Sigmoid colon (tissue), 4 donors: ENCODE data around the gene ODAD2.

Experiments
- EP300 ChIP-seq, 4 donors: sonication (generic); formaldehyde crosslinking; IDR thresholded peaks; one replicate each; pipeline ENCODE4 v1.6.1; 2017; ENCODE audit warnings: antibody characterized with exemption in 4 of 4
- POLR2A ChIP-seq, 2 donors: fragments of 450-650 bp; IDR thresholded peaks; one replicate each; pipeline ENCODE4 v1.6.1; 2016; ENCODE audit warnings: antibody characterized with exemption in 2 of 2, mild to moderate bottlenecking in 2 of 2, moderate library complexity in 2 of 2
- POLR2AphosphoS5 ChIP-seq, 4 donors: sonication (generic); formaldehyde crosslinking; IDR thresholded peaks; one replicate each; pipeline ENCODE4 v1.6.1; 2017; ENCODE audit warnings: antibody characterized with exemption in 4 of 4
- TF ChIP-seq, protein P1 (sequence below), 4 experiments: fragments of 450-650 bp in 3 of 4; fragments of 200-600 bp in 1 of 4; IDR thresholded peaks; one replicate each; pipeline ENCODE4 v1.5.1; 2016 to 2019; ENCODE audit warnings: antibody characterized with exemption in 4 of 4, mild to moderate bottlenecking in 3 of 4, moderate library complexity in 2 of 4

DNA sequence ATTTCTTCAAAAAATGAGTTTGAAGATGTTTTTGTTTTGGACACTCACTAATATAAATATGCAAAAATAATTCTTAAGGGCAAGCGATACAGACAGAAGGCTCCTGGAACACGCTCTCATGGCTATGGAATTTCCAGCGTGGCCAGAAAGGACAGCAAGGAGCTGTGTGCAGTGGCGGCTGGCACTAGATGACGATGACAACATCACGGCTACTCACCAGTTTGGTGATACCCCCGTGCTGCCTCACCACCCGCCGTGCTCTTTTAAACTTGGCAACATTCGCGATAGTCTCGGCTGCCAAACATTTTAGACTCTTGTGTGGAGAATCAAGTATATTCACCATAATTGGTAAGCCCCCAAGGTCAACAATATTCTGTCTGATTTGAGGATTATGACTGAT, 54.9 kb downstream of the ODAD2 start:
- TF ChIP-seq POLR2A (IDR thresholded peaks at IDR 0.05) (no peak), EP300 (IDR thresholded peaks at IDR 0.05) (no peak), POLR2AphosphoS5 (IDR thresholded peaks at IDR 0.05) (no peak)
- TF ChIP-seq, protein P1, sequence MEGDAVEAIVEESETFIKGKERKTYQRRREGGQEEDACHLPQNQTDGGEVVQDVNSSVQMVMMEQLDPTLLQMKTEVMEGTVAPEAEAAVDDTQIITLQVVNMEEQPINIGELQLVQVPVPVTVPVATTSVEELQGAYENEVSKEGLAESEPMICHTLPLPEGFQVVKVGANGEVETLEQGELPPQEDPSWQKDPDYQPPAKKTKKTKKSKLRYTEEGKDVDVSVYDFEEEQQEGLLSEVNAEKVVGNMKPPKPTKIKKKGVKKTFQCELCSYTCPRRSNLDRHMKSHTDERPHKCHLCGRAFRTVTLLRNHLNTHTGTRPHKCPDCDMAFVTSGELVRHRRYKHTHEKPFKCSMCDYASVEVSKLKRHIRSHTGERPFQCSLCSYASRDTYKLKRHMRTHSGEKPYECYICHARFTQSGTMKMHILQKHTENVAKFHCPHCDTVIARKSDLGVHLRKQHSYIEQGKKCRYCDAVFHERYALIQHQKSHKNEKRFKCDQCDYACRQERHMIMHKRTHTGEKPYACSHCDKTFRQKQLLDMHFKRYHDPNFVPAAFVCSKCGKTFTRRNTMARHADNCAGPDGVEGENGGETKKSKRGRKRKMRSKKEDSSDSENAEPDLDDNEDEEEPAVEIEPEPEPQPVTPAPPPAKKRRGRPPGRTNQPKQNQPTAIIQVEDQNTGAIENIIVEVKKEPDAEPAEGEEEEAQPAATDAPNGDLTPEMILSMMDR (IDR thresholded peaks at IDR 0.05), result no peak
